IMR-90 (cell line): ENCODE results near the gene SLC25A5. TPM values are rescaled to one million over a fixed set of nuclear protein-coding genes. Genes with fewer than 3 reads are reported as not detected.

ENCODE experiments used
- ATAC-seq: fragments of 200-7000 bp; cut with Tn5 transposase; 2 replicates; pipeline ENCODE4 v1.9.1; 2020; ENCODE audit warnings: low read depth, mild to moderate bottlenecking, moderate library complexity
- BruUV-seq: library from RNA; stranded (reverse); fragments of 400-500 nt; replicated peaks from 2 replicates; lab custom pipeline; 2021; lab: Mats Ljungman, UMichigan
- CTCF ChIA-PET: fragments of 300-600 bp; formaldehyde crosslinking; extraction: SDS; loops from one replicate; lab custom pipeline; 2021; ENCODE audit warnings: antibody characterized with exemption; lab: Yijun Ruan, JAX
- POLR2A ChIA-PET: fragments of 300-600 bp; sonication (Branson Sonifier 250); formaldehyde crosslinking; loops from one replicate; lab custom pipeline; 2022; ENCODE audit warnings: antibody characterized with exemption; ENCODE audit not compliant: unreplicated experiment; lab: Charles Lee
- DNase-seq: peaks from one replicate; pipeline ENCODE4 v3.0.0; 2013
- H2AFZ ChIP-seq: replicated peaks from 2 replicates; pipeline ENCODE3; 2013; ENCODE audit warnings: low read length, mild to moderate bottlenecking; ENCODE audit not compliant: poor library complexity
- H2AK5ac ChIP-seq: 2 replicates; pipeline ENCODE4 v1.6.1; 2013; ENCODE audit warnings: low read depth, low read length, inconsistent platforms
- H2AK9ac ChIP-seq: replicated peaks from 2 replicates; pipeline ENCODE3; 2013; ENCODE audit warnings: mild to moderate bottlenecking, low read depth, low read length, moderate library complexity; ENCODE audit not compliant: poor library complexity
- H2BK120ac ChIP-seq: 2 replicates; pipeline ENCODE4 v1.6.1; 2013; ENCODE audit warnings: low read depth, low read length, inconsistent platforms
- H2BK15ac ChIP-seq: 3 replicates; pipeline ENCODE4 v1.6.1; 2013; ENCODE audit warnings: low read depth, low read length, inconsistent platforms
- H2BK20ac ChIP-seq: 2 replicates; pipeline ENCODE4 v1.6.1; 2013; ENCODE audit warnings: low read depth, mild to moderate bottlenecking, inconsistent platforms, low read length, moderate library complexity
- H2BK5ac ChIP-seq: 2 replicates; pipeline ENCODE4 v1.6.1; 2013; ENCODE audit warnings: mild to moderate bottlenecking, low read depth, low read length, inconsistent platforms; ENCODE audit not compliant: poor library complexity, severe bottlenecking
- H3K14ac ChIP-seq: replicated peaks from 2 replicates; pipeline ENCODE4 v1.6.1; 2013; ENCODE audit warnings: low read depth, low read length, inconsistent platforms
- H3K18ac ChIP-seq: 2 replicates; pipeline ENCODE4 v1.6.1; 2013; ENCODE audit warnings: low read depth, low read length, control low read depth
- H3K23ac ChIP-seq: 2 replicates; pipeline ENCODE4 v1.6.1; 2013; ENCODE audit warnings: low read depth, low read length, inconsistent platforms
- H3K27ac ChIP-seq: 2 replicates; pipeline ENCODE4 v1.5.1; 2013; ENCODE audit warnings: mild to moderate bottlenecking, control low read depth, low read length; ENCODE audit not compliant: insufficient read depth
- H3K27me3 ChIP-seq: 2 replicates; pipeline ENCODE4 v1.6.1; 2013; ENCODE audit warnings: low read length; ENCODE audit not compliant: control insufficient read depth, insufficient read depth
- H3K36me3 ChIP-seq: 2 replicates; pipeline ENCODE4 v1.6.1; 2013; ENCODE audit warnings: low read length, mixed read lengths; ENCODE audit not compliant: control insufficient read depth, insufficient read depth
- H3K4ac ChIP-seq: 2 replicates; pipeline ENCODE4 v1.6.1; 2013; ENCODE audit warnings: low read depth, low read length, inconsistent platforms
- H3K4me1 ChIP-seq: 2 replicates; pipeline ENCODE4 v1.6.1; 2013; ENCODE audit warnings: low read length, mixed read lengths; ENCODE audit not compliant: control insufficient read depth, insufficient read depth
- H3K4me2 ChIP-seq: 2 replicates; pipeline ENCODE4 v1.6.1; 2013; ENCODE audit warnings: low read depth, mild to moderate bottlenecking, control low read depth, low read length, moderate library complexity
- H3K4me3 ChIP-seq: 2 replicates; pipeline ENCODE4 v1.5.1; 2013; ENCODE audit warnings: low read depth, mild to moderate bottlenecking, control low read depth, low read length, moderate library complexity; ENCODE audit not compliant: insufficient read depth
- H3K56ac ChIP-seq: 2 replicates; pipeline ENCODE4 v1.6.1; 2013; ENCODE audit warnings: low read length, inconsistent platforms; ENCODE audit not compliant: insufficient read depth; ENCODE audit errors: extremely low read depth
- H3K79me1 ChIP-seq, 2 experiments: 2 replicates each; pipeline ENCODE4 v1.6.1; 2013; ENCODE audit warnings: low read length in 2 of 2, inconsistent platforms in 1 of 2, low read depth in 1 of 2
- H3K9ac ChIP-seq: 2 replicates; pipeline ENCODE4 v1.6.1; 2013; ENCODE audit warnings: low read depth, low read length, control low read depth
- H3K9me1 ChIP-seq: 2 replicates; pipeline ENCODE4 v1.6.1; 2013; ENCODE audit warnings: low read length, inconsistent platforms; ENCODE audit not compliant: insufficient read depth
- H3K9me3 ChIP-seq: 2 replicates; pipeline ENCODE4 v1.6.1; 2013; ENCODE audit warnings: low read length; ENCODE audit not compliant: control insufficient read depth, insufficient read depth
- H4K20me1 ChIP-seq: 2 replicates; pipeline ENCODE4 v1.6.1; 2013; ENCODE audit warnings: low read length, inconsistent platforms; ENCODE audit not compliant: insufficient read depth
- H4K5ac ChIP-seq: 2 replicates; pipeline ENCODE4 v1.6.1; 2013; ENCODE audit warnings: mild to moderate bottlenecking, low read depth, low read length, control low read depth
- H4K8ac ChIP-seq, 2 experiments: 2 replicates each; pipeline ENCODE4 v1.6.1; 2013; ENCODE audit warnings: low read depth in 2 of 2, low read length in 2 of 2, control low read depth in 1 of 2, inconsistent platforms in 1 of 2
- H4K91ac ChIP-seq: 2 replicates; pipeline ENCODE4 v1.6.1; 2013; ENCODE audit warnings: low read depth, low read length, inconsistent platforms; ENCODE audit not compliant: insufficient read depth
- BHLHE40 ChIP-seq: fragments of 150-350 bp; IDR thresholded peaks from 2 replicates; pipeline ENCODE4 v1.6.1; 2016; ENCODE audit warnings: mild to moderate bottlenecking, low read depth, low read length
- CEBPB ChIP-seq: IDR thresholded peaks from 2 replicates; pipeline ENCODE4 v1.6.1; 2012; ENCODE audit warnings: low read depth, low read length, improper control_type of control experiment
- CHD1 ChIP-seq: IDR thresholded peaks from 2 replicates; pipeline ENCODE4 v1.6.1; 2012; ENCODE audit warnings: low read depth, low read length, improper control_type of control experiment
- CTCF ChIP-seq: conservative IDR thresholded peaks from 2 replicates; pipeline ENCODE4 v1.5.1; 2012; ENCODE audit warnings: mild to moderate bottlenecking, low read depth, low read length, improper control_type of control experiment
- ELK1 ChIP-seq: fragments of 150-350 bp; IDR thresholded peaks from 2 replicates; pipeline ENCODE4 v1.6.1; 2016; ENCODE audit warnings: low read depth, mild to moderate bottlenecking, low read length, moderate library complexity, borderline replicate concordance
- FOS ChIP-seq: fragments of 150-350 bp; IDR thresholded peaks from 2 replicates; pipeline ENCODE4 v1.6.1; 2016; ENCODE audit warnings: low read depth, low read length
- MAFK ChIP-seq: IDR thresholded peaks from 2 replicates; pipeline ENCODE4 v1.6.1; 2012; ENCODE audit warnings: low read depth, low read length, improper control_type of control experiment
- MAZ ChIP-seq: IDR thresholded peaks from 2 replicates; pipeline ENCODE4 v1.6.1; 2012; ENCODE audit warnings: low read depth, mild to moderate bottlenecking, low read length, improper control_type of control experiment, moderate library complexity, borderline replicate concordance
- MXI1 ChIP-seq: IDR thresholded peaks from 2 replicates; pipeline ENCODE4 v1.6.1; 2012; ENCODE audit warnings: low read depth, mild to moderate bottlenecking, low read length, moderate library complexity, borderline replicate concordance
- NFE2L2 ChIP-seq: fragments of 150-350 bp; IDR thresholded peaks from 2 replicates; pipeline ENCODE4 v1.6.1; 2016; ENCODE audit warnings: low read depth, mild to moderate bottlenecking, low read length
- POLR2A ChIP-seq: IDR thresholded peaks from 2 replicates; pipeline ENCODE4 v1.6.1; 2012; ENCODE audit warnings: mild to moderate bottlenecking, low read depth, low read length
- RAD21 ChIP-seq: IDR thresholded peaks from 2 replicates; pipeline ENCODE4 v1.6.1; 2012; ENCODE audit warnings: low read length, improper control_type of control experiment
- RCOR1 ChIP-seq: IDR thresholded peaks from 2 replicates; pipeline ENCODE4 v1.6.1; 2012; ENCODE audit warnings: mild to moderate bottlenecking, low read length, improper control_type of control experiment; ENCODE audit not compliant: insufficient replicate concordance
- RFX5 ChIP-seq: IDR thresholded peaks from 2 replicates; pipeline ENCODE4 v1.8.0; 2012; ENCODE audit warnings: low read depth, mild to moderate bottlenecking, low read length, moderate library complexity
- SMC3 ChIP-seq: fragments of 150-350 bp; IDR thresholded peaks from 2 replicates; pipeline ENCODE4 v1.6.1; 2016; ENCODE audit warnings: low read depth, mild to moderate bottlenecking, antibody characterized with exemption, low read length, moderate library complexity
- USF2 ChIP-seq: fragments of 150-350 bp; IDR thresholded peaks from 2 replicates; pipeline ENCODE4 v1.6.1; 2017; ENCODE audit warnings: mild to moderate bottlenecking, antibody characterized with exemption, low read length, low read depth
- whole genome bisulfite sequencing, 2 experiments: methylation state at CpG; one replicate each; pipeline versions ENCODE4 v1.1.5 to v1.1.7; 2013; ENCODE audit warnings: missing lambda C conversion rate in 2 of 2; ENCODE audit not compliant: insufficient read length in 1 of 2; ENCODE audit errors: extremely low coverage in 2 of 2; 5-methylcytosine and 5-hydroxymethylcytosine counted together
- dilution Hi-C: fragments of 300-500 bp; cut with HindIII; formaldehyde crosslinking; loops from one replicate; pipeline ENCODE4 v1.14.3; 2018; ENCODE audit warnings: low sequenced_read_pairs; ENCODE audit not compliant: unreplicated experiment
- in situ Hi-C: fragments of 300-500 bp; cut with MboI; formaldehyde crosslinking; loops from 3 replicates; pipeline ENCODE4 v1.14.3; 2019; ENCODE audit warnings: low sequenced_read_pairs, inconsistent platforms, mixed read lengths
- intact Hi-C: fragments of 100-400 bp; cut with micrococcal nuclease; formaldehyde crosslinking; loops from 2 replicates; pipeline ENCODE4 v1.10.0; 2022
- polyA plus RNA-seq, 3 experiments: library from polyadenylated mRNA; depleted of rRNA; stranded (reverse); fragments of >200 nt; gene quantifications; 2 replicates each; pipeline ENCODE4 v1.2.3, GENCODE V29; 2012; ENCODE audit warnings: low replicate concordance in 1 of 3
- total RNA-seq: library from RNA; depleted of rRNA; stranded (reverse); fragments of >200 nt; gene quantifications from 2 replicates; pipeline ENCODE4 v1.2.3, GENCODE V29; 2012

The SLC25A5 gene
- total and polyA plus RNA-seq, 2 of the 4 experiments (the other 2 are of a cell fraction): 216 to 337 TPM

- no peak overlapping the region for H4K91ac ChIP-seq
- H3K27ac ChIP-seq: no peak overlapping the region
- intact Hi-C loops: no loop called here
These were observed 811 bp upstream of the SLC25A5 start for GRCh38 chrX:119467433-119467832.

More at GRCh38 chrX:119467433-119467832, 811 bp upstream of the SLC25A5 start:
- no peak for TF ChIP-seq RAD21
- TF ChIP-seq BHLHE40: no peak
- no peak for TF ChIP-seq POLR2A
- TF ChIP-seq CEBPB: no peak
- no peak for TF ChIP-seq SMC3
- TF ChIP-seq MAZ: no peak
- TF ChIP-seq MAFK: no peak
- no peak for TF ChIP-seq NFE2L2
- no peak for TF ChIP-seq ELK1
- no peak for TF ChIP-seq CHD1
- TF ChIP-seq MXI1: no peak
- TF ChIP-seq CTCF: no peak
- no peak for TF ChIP-seq USF2
- TF ChIP-seq RCOR1: no peak
- TF ChIP-seq RFX5: no peak
- no peak for TF ChIP-seq FOS
- no peak overlapping the region for H3K4me3 ChIP-seq
- no peak overlapping the region for H2AK9ac ChIP-seq
- H4K20me1 ChIP-seq: peaks cover 8% of the 10 kb centered on the region
- H2BK120ac ChIP-seq: no peak overlapping the region
- no peak overlapping the region for H3K4ac ChIP-seq
- H4K8ac ChIP-seq: no peak overlapping the region
- peaks cover 5% of the 10 kb centered on the region for H3K36me3 ChIP-seq
- no peak for DNase-seq
- no peak overlapping the region for H2AK5ac ChIP-seq
- H2BK5ac ChIP-seq: no peak overlapping the region
- no TSS peak for BruUV-seq
- H4K5ac ChIP-seq: no peak overlapping the region
- no peak for ATAC-seq
- H3K4me2 ChIP-seq: no peak overlapping the region
- ChIA-PET CTCF (no interaction called here), POLR2A (no interaction called here)
- H3K79me1 ChIP-seq: peaks cover 10 to 13% of the 10 kb centered on the region in 2 experiments
- dilution Hi-C loops (no loop called here), in situ Hi-C loops (no loop called here)
- H3K27me3 ChIP-seq: no peaks in the 10 kb centered on the region
- H3K9me3 ChIP-seq: no peaks in the 10 kb centered on the region
- no peak overlapping the region for H2BK20ac ChIP-seq
- no peak overlapping the region for H3K9ac ChIP-seq
- peaks cover 5% of the 10 kb centered on the region; the same call in 1 of the 2 replicates for H3K9me1 ChIP-seq
- H3K23ac ChIP-seq: no peak overlapping the region
- no peak overlapping the region for H2BK15ac ChIP-seq
- no peak overlapping the region for H2AFZ ChIP-seq
- H3K56ac ChIP-seq: no peak overlapping the region
- H3K18ac ChIP-seq: no peak overlapping the region
- no peak overlapping the region for H3K14ac ChIP-seq
- 57% methylated on average over 1 of the region's 6 CpGs; no CpG with 5 or more reads in 1 of the 2 experiments for WGBS, 2 experiments
- H3K4me1 ChIP-seq: no peaks in the 10 kb centered on the region
